Stimulated activated naive B cell treated with anti-CD40 and anti-IgM and Interleukin-4, amounts not matched to agents 10 μg/mL and 1 μg/mL and 100 μg/mL, for 72 hours (primary cell): ENCODE measurements around the gene CLEC2L.
A peak's percentile ranks its signal among the peaks of the same experiment; 100 is the strongest.

Source experiments
- ATAC-seq, 2 donors: fragments of 150-1000 bp; cut with Tn5 transposase; replicated peaks; 2 replicates each; pipeline ENCODE4 v1.10.0; 2021; ENCODE audit warnings: moderate library complexity in 1 of 2
- DNase-seq: peaks from one replicate; pipeline ENCODE4 v3.0.0; 2021
- H3K27ac Mint-ChIP-seq: one replicate; pipeline ENCODE4 v1.8.0; 2022; ENCODE audit warnings: mild to moderate bottlenecking, mixed read lengths
- H3K27me3 Mint-ChIP-seq, 2 donors: one replicate each; pipeline ENCODE4 v1.8.0; 2022; ENCODE audit warnings: mixed read lengths in 2 of 2
- H3K36me3 Mint-ChIP-seq, 2 donors: one replicate each; pipeline ENCODE4 v1.8.0; 2022; ENCODE audit warnings: mixed read lengths in 2 of 2, mild to moderate bottlenecking in 1 of 2
- H3K4me1 Mint-ChIP-seq, 2 donors: one replicate each; pipeline ENCODE4 v1.8.0; 2022; ENCODE audit warnings: mixed read lengths in 2 of 2, mild to moderate bottlenecking in 1 of 2
- H3K4me3 Mint-ChIP-seq, 2 donors: one replicate each; pipeline ENCODE4 v1.8.0; 2022; ENCODE audit warnings: mild to moderate bottlenecking in 2 of 2, mixed read lengths in 2 of 2, moderate library complexity in 1 of 2
- H3K9me3 Mint-ChIP-seq, 2 donors: one replicate each; pipeline ENCODE4 v1.8.0; 2022; ENCODE audit warnings: mixed read lengths in 2 of 2, mild to moderate bottlenecking in 1 of 2

Gene CLEC2L

DNA sequence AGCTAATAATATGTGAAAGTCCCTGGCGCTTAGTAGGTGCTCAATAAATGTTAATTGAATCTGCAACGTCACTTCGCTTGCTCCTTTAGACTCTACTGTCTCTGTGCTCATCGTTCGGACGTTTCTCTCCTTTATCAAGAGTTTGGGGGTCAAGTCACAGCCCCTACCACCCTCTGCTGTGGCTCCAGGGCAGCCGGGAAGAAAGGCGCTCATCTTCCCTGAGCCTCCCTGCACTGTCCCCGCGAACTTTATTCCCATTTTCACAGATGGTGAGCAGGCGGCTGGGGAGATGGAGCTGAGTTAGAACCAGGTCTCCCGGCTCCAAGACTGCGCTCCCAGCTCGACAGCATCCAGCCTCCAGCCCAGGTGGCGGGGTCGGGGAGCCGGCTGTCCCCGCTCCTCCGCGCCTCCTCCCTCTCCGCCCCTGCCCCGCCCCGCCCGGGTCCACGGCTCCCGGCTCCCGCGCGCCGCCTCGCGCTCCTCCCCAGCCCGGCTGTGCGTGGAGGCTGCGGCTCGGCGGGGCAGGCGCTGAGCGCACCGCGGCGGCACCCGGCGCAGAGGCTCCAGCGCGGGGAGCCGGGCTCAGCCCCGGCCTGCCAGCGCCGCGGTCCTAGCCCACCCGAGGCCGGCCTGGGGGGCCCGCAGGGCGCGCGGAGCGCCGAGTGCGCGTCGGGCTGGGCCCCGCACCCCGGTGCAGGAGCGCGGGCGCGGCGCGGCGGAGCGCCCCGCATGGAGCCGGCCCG, at the start of gene CLEC2L:
TSS of gene CLEC2L (plus strand) at position 487 of the 743 bp plus-strand sequence. CDS start at position 730, 243 bp downstream.
- Mint-ChIP-seq H3K27ac (no peak within 1 kb of the TSS), H3K9me3 (peaks cover 3 to 8% of the 10 kb centered on the region in 2 donors), H3K4me1 (peaks cover 4 to 7% of the 10 kb centered on the region in 2 donors), H3K36me3 (peaks cover 5 to 10% of the 10 kb centered on the region in 2 donors), H3K4me3 (peak within 1 kb of the TSS; percentile 9 to 36), H3K27me3 (peaks cover 56 to 58% of the 10 kb centered on the region in 2 donors)
- ATAC-seq (peak; percentile 45 to 55), DNase-seq (no peak)

DNA sequence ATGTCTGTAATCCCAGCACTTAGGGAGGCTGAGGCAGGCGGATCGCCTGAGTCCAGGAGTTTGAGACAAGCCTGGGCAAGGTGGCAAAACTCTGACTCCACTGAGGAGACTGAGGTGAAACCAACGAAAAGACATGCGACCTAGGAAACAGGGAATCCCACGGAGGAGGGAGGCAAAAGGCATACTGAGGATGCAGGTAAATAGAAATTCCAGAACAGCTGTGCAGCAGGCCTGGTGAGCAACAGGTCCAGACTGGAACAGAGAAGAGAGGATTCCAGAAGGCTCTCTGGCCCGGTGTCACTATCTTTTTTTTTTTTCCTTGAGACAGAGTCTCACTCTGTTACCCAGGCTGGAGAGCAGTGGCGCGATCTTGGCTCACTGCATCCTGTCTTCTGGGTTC, 47.3 kb upstream of the CLEC2L start:
- Mint-ChIP-seq H3K4me3 (no peak overlapping the region), H3K27ac (no peak overlapping the region), H3K9me3 (peaks cover 5% of the 10 kb centered on the region in 2 donors), H3K4me1 (no peaks in the 10 kb centered on the region), H3K27me3 (peaks cover 9 to 20% of the 10 kb centered on the region in 2 donors), H3K36me3 (peaks cover 5 to 6% of the 10 kb centered on the region in 2 donors)
- DNase-seq (no peak), ATAC-seq (no peak)

DNA sequence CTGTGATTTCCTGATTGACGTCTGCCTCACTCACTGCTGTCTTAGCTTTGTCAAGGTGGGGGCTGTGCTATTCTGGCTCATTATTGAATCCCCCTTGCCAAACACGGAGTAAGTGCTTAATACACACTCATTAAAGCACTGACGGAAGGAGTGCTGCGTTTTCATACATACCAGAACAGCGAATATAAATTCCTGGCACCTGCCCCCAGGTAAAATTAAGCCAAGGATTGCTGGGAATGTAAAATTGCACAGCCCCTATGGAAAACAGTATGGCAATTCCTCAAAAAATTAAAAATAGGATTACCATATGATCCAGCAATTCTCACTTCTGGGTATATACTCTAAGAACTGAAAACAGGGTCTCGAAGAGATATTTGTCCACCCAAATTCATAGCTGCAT, 46.6 kb upstream of the CLEC2L start:
- peaks cover 5 to 6% of the 10 kb centered on the region in 2 donors for H3K36me3 Mint-ChIP-seq
- no peak for DNase-seq
- peaks cover 15 to 27% of the 10 kb centered on the region in 2 donors for H3K27me3 Mint-ChIP-seq
- no peak for ATAC-seq
- peaks cover 5% of the 10 kb centered on the region in 2 donors for H3K9me3 Mint-ChIP-seq
- no peak overlapping the region for H3K27ac Mint-ChIP-seq
- H3K4me1 Mint-ChIP-seq, result no peaks in the 10 kb centered on the region
- no peak overlapping the region for H3K4me3 Mint-ChIP-seq

DNA sequence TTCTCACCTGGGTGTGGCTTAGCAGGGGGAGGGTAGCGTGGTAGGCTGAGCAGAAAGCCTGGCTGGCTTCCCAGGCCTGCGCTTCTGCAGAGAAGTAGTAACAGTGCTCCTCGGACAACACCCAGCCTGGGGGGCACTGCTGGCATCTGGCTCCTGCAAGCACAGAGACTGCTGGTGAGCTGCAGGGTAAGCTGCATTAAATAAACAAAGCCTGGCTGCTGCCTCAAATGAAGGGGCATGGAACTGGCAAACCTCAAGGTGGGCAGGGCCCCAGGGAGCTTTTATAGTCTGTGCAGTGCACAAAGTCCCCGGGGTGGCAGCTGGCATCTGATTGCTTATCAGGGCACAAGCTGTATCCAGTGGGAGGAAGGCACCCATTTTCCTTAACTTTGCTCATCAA, 43.9 kb upstream of the CLEC2L start:
- peaks cover 0 to 2% of the 10 kb centered on the region in 2 donors for H3K4me1 Mint-ChIP-seq
- ATAC-seq, result no peak
- no peak for DNase-seq
- no peaks in the 10 kb centered on the region for H3K36me3 Mint-ChIP-seq
- H3K27me3 Mint-ChIP-seq, result peaks cover 28 to 47% of the 10 kb centered on the region in 2 donors
- H3K27ac Mint-ChIP-seq, result no peak overlapping the region
- no peak overlapping the region for H3K4me3 Mint-ChIP-seq
- H3K9me3 Mint-ChIP-seq, result no peaks in the 10 kb centered on the region

DNA sequence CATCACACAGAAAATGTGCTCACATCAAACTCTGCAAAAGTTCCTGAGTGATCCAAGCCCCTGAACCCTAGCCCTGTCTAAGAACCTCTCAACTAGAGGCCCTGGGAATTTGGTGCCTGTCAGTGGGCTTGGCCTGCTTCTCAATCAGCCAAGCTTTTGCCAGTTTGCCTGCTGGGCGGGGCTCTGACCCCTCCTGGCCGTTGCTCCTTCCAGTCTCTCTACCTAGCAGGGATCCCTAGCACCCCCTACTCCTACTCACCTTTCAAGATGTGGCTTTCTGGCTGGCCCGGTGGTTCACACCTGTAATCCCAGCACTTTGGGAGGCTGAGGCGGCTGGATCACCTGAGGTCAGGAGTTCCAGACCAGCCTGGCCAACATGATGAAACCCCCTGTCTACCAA, 42.1 kb upstream of the CLEC2L start:
- Mint-ChIP-seq H3K27me3 (peaks cover 36 to 53% of the 10 kb centered on the region in 2 donors), H3K9me3 (no peaks in the 10 kb centered on the region), H3K4me3 (no peak overlapping the region), H3K27ac (no peak overlapping the region), H3K4me1 (peaks cover 0 to 2% of the 10 kb centered on the region in 2 donors), H3K36me3 (no peaks in the 10 kb centered on the region)
- no peak for ATAC-seq
- no peak for DNase-seq

DNA sequence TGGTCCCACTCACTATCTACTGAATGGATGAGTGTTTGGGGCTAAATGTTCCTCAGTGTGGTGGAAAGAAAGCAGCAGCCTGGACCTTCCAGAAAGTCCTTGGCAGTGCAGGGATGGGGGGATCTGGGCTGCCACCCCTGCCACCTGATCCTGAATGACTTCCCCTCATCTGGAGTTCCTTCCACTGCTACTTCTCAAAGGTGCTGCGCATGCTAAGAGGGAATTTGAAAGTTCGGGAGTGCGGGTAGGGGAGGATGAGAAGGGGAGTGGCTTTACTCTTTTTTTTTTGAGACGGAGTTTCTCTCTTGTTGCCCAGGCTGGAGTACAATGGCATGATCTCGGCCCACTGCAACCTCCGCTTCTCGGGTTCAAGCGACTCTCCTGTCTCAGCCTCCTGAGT, 41.4 kb upstream of the CLEC2L start:
- no peaks in the 10 kb centered on the region for H3K9me3 Mint-ChIP-seq
- DNase-seq, result no peak
- no peak overlapping the region for H3K27ac Mint-ChIP-seq
- no peak for ATAC-seq
- H3K4me3 Mint-ChIP-seq, result peak overlapping the region in 1 of 2 donors; percentile 32
- no peaks in the 10 kb centered on the region for H3K36me3 Mint-ChIP-seq
- peaks cover 41 to 59% of the 10 kb centered on the region in 2 donors for H3K27me3 Mint-ChIP-seq
- H3K4me1 Mint-ChIP-seq, result peaks cover 0 to 2% of the 10 kb centered on the region in 2 donors

DNA sequence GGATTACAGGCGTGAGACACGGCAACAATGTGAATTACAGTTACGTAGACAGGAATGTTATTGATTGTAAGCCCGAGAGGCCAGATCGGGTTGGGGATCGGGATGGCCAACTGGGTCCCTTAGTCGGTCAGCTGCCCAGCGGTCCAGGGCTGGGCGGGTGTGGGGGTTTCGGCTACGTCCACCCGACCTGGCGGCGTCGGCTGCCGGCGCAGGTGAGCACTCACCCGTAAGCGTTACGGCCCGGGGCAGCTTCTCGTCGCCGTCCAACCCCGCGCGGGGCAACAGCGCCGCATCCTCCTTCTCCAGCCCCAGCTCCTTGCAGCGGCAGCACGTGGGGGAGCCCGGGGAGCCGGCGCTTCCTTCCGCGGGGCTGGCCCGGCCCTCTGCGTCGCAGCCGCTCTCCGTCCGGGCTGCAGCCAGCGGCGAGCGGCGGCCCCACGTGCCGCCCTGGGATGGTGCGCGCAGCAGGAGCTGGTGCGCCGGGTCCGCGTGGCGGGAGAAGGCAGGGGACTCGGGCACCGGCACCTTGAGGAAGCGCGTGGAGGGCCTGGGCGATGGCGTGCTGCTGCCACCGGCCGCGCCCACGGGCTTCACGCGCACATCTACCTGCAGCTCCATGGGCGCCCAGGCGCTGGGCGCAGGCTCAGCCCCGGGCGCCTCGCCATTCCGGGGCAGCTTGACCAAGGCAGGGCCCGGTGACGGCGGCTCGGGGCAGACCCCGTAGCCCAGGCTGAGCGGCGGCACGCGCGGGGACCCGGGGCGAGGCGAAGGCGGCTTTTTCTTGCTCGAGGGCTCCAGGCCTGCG, 40.6 kb upstream of the CLEC2L start:
- no peaks in the 10 kb centered on the region for H3K9me3 Mint-ChIP-seq
- no peak for DNase-seq
- H3K4me1 Mint-ChIP-seq, result peaks cover 0 to 2% of the 10 kb centered on the region in 2 donors
- H3K36me3 Mint-ChIP-seq, result no peaks in the 10 kb centered on the region
- peak; percentile 45 to 48 for ATAC-seq
- H3K27ac Mint-ChIP-seq, result no peak overlapping the region
- peak overlapping the region; percentile 28 to 44 for H3K4me3 Mint-ChIP-seq
- H3K27me3 Mint-ChIP-seq, result peaks cover 49 to 65% of the 10 kb centered on the region in 2 donors

DNA sequence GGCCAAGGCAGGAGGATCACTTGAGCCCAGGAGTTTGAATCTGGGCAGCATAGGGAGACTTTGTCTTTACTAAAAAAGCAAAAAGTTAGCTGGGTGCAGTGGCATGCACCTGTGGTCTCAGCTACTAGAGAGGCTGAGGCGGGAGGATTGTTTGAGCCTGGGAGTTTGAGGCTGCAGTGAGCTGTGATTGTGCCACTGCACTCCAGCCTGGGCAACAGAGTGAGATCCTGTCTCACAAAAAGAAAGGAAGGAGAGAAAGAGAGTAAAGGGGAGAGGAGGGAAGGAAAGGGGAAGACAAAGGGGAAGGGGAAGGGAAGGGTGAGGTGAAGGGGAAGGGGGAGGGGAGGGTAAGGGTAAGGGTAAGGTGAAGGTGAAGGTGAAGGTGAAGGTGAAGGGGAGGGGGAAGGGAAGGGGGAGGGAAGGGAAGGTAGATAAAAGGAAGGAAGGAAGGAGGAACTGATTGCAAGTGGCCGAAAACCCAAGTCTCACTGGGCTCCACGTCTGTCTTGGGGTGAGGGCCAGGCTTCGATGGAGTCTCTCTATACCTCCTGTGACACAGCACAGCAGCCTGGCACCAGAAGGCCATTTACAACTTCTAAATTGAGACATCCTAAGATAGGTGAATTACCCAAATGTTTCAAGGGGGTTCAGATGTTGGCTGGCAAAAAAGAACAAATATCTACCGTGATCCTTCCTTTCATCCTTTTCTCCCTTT, 36.0 kb upstream of the CLEC2L start:
- H3K9me3 Mint-ChIP-seq, result peaks cover 8% of the 10 kb centered on the region in 2 donors
- H3K27me3 Mint-ChIP-seq, result peaks cover 39 to 58% of the 10 kb centered on the region in 2 donors
- DNase-seq (no peak), ATAC-seq (no peak)
- H3K4me3 Mint-ChIP-seq, result no peak overlapping the region
- H3K27ac Mint-ChIP-seq, result no peak overlapping the region
- peaks cover 0 to 2% of the 10 kb centered on the region in 2 donors for H3K4me1 Mint-ChIP-seq
- H3K36me3 Mint-ChIP-seq, result peaks cover 4 to 7% of the 10 kb centered on the region in 2 donors

DNA sequence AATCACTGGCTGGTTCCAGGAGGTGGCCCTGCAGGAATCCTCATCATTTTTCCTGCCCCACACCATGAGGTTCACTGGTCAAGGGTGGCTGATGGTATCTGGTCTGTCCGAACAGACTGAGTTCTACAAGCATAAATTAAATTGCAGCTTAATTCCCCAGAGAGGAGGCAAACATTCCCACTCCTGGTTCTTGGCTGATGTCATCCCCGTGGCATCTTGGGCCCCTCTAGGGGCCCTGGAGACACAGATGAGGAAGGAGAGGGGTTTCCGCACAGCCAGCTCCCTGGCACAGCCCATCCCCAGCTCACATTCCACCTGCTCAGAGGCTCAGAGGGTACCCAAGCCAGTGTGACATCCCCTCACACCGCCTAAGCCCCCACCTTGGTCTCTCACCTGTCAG, 34.7 kb upstream of the CLEC2L start:
- ATAC-seq (no peak), DNase-seq (no peak)
- Mint-ChIP-seq H3K4me1 (peaks cover 0 to 2% of the 10 kb centered on the region in 2 donors), H3K27ac (no peak overlapping the region), H3K36me3 (peaks cover 4 to 13% of the 10 kb centered on the region in 2 donors), H3K27me3 (peaks cover 34 to 53% of the 10 kb centered on the region in 2 donors), H3K4me3 (no peak overlapping the region), H3K9me3 (peaks cover 13 to 14% of the 10 kb centered on the region in 2 donors)

DNA sequence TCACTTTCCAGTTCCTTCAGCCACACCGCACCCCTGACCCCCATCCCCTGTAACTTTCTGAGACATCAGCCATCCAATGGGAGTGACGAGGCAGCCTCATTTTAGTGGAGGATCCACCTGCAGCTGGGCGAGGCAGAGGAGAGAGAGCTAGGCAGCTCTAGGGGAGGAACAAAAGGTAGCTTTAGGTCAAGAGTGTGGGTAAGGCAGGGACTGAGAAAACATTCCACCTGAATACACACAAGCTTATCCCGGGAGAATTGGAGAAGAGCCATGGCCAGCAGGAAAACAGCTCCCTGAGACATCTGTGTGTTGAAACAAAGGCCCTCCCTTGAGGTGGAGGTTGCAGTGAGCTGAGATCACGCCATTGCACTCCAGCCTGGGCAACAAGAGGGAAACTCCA, 33.4 kb upstream of the CLEC2L start:
- Mint-ChIP-seq H3K36me3 (peaks cover 4 to 13% of the 10 kb centered on the region in 2 donors), H3K9me3 (peaks cover 13 to 14% of the 10 kb centered on the region in 2 donors), H3K4me1 (peaks cover 11% of the 10 kb centered on the region in 2 donors), H3K27ac (no peak overlapping the region), H3K27me3 (peaks cover 31 to 46% of the 10 kb centered on the region in 2 donors), H3K4me3 (no peak overlapping the region)
- ATAC-seq (no peak), DNase-seq (no peak)

DNA sequence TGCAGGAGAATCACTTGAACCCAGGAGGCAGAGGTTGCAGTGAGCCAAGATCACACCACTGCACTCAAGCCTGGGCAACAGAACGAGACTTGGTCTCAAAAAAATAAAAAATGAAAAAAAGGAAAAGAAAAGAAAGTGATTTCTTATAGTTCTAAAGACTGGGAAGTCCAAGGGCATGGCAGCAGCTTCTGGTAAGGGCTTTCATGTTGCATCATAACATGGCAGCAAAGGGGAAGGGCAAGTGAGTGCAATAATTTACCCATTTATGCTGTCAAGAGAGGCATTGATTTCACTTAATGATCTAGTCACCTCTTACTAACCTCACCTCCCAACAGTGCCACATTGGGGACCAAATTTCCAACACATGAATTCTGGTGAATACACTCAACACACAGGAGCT, 31.2 kb upstream of the CLEC2L start:
- Mint-ChIP-seq H3K4me1 (peaks cover 19 to 24% of the 10 kb centered on the region in 2 donors), H3K36me3 (peaks cover 4 to 13% of the 10 kb centered on the region in 2 donors), H3K27ac (no peak overlapping the region), H3K4me3 (no peak overlapping the region), H3K9me3 (peaks cover 13 to 14% of the 10 kb centered on the region in 2 donors), H3K27me3 (peaks cover 17 to 42% of the 10 kb centered on the region in 2 donors)
- DNase-seq (no peak), ATAC-seq (no peak)

DNA sequence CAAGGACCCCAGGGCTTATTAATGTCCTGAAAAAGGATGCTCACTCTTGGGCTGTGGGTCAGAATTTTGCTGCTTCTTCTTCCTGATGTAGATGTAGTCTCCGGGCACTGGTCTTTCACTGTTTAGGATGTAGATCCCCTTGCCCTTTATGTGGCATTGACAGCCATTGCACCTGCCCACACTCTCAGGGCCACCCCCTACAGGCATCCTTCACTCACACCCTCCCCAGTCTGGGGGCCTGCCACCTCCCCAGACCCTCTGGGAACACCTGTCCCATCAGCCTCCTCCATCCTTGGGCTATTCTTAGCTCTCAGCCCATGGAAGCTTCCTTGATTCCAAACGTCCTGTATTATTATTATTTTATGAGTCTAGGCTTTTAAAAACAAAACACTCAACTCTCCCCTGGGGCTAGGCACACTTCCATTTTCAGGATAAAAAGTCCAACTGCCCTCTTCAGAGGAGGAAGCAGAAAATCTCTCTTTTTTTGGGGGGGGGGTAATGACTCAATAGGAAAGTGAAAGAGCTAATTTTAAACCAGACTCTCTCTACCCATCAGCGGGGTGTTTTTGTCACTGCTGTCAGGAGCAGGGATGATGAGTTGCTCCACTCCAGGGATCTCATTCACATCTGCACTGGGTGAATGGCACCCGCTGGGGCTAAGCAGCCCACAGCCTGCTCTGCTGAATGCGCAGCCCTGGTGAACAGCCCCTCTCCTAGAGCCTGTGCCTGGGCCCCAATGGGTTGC, 28.5 kb upstream of the CLEC2L start:
- Mint-ChIP-seq H3K4me1 (peaks cover 22 to 28% of the 10 kb centered on the region in 2 donors), H3K36me3 (peaks cover 4 to 12% of the 10 kb centered on the region in 2 donors), H3K4me3 (peak overlapping the region; percentile 0 to 12), H3K27ac (peak overlapping the region; percentile 68), H3K9me3 (peaks cover 12 to 14% of the 10 kb centered on the region in 2 donors), H3K27me3 (peaks cover 6 to 30% of the 10 kb centered on the region in 2 donors)
- ATAC-seq (peak; percentile 70 to 80), DNase-seq (peak; percentile 23)

DNA sequence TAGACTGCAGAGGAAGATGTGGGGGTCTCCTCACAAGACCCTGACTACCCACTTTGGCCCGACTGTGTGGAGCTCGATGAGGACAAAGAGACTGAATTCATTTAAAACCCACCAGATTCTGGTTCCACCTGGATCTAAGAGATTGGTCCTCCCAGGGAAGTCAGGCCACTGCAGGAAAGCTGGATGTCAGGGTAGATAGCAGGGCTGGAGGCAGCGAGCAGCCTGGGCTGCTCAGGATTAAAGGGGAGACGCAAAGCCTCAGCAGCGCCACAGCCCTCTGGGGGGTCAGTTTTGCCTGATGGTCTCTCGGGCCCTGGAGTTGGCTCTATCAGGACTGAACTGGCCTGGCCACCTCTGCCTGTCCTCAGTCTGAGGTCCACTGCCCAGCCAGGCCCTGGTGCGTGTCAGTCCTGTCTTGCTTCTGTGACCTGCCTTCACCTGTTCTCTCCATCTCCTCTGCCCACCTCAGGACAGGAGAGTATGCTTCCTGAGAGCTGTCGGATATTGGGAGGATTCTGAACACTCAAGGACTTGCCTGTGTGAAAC, 27.8 kb upstream of the CLEC2L start:
- H3K36me3 Mint-ChIP-seq, result peaks cover 4 to 10% of the 10 kb centered on the region in 2 donors
- H3K4me3 Mint-ChIP-seq, result peak overlapping the region in 1 of 2 donors; percentile 12
- peaks cover 23 to 31% of the 10 kb centered on the region in 2 donors for H3K4me1 Mint-ChIP-seq
- H3K9me3 Mint-ChIP-seq, result peaks cover 10 to 14% of the 10 kb centered on the region in 2 donors
- ATAC-seq (peak in 1 of 2 donors; percentile 7), DNase-seq (no peak)
- H3K27me3 Mint-ChIP-seq, result peaks cover 6 to 29% of the 10 kb centered on the region in 2 donors
- H3K27ac Mint-ChIP-seq, result peak overlapping the region; percentile 60
